Transverse colon (tissue), 4 donors: ENCODE data around the gene SPATA2.

Experiments used
- CTCF ChIP-seq, 5 experiments: fragments of 200-600 bp in 3 of 5; fragments of 450-650 bp in 2 of 5; sonication (generic) in 3 of 5; IDR thresholded peaks; 1 replicate in 2 of 5; 2 replicates in 3 of 5; pipeline ENCODE4 v1.5.1; 2016 to 2017; ENCODE audit warnings: antibody characterized with exemption in 5 of 5, inconsistent platforms in 3 of 5, mild to moderate bottlenecking in 2 of 5, moderate library complexity in 1 of 5
- EP300 ChIP-seq: sonication (generic); formaldehyde crosslinking; IDR thresholded peaks from one replicate; pipeline ENCODE4 v1.6.1; 2017; ENCODE audit warnings: antibody characterized with exemption, low read depth
- POLR2A ChIP-seq: fragments of 450-650 bp; IDR thresholded peaks from one replicate; pipeline ENCODE4 v1.6.1; 2016; ENCODE audit warnings: antibody characterized with exemption, mild to moderate bottlenecking, moderate library complexity
- POLR2AphosphoS5 ChIP-seq, 3 donors: sonication (generic); formaldehyde crosslinking; IDR thresholded peaks; one replicate each; pipeline ENCODE4 v1.6.1; 2016; ENCODE audit warnings: antibody characterized with exemption in 3 of 3

- TF ChIP-seq CTCF (IDR thresholded peaks at IDR 0.05), result no peak
- no peak for TF ChIP-seq EP300
- no peak for TF ChIP-seq POLR2AphosphoS5 (IDR thresholded peaks at IDR 0.05)
- no peak for TF ChIP-seq POLR2A
These were observed 39.8 kb upstream of the SPATA2 start for GRCh38 chr20:49955167-49955566.
